H1 (cell line): ENCODE measurements around the gene PDGFRA. TPM values are rescaled to one million over a fixed set of nuclear protein-coding genes. Genes with fewer than 3 reads are reported as not detected.

ENCODE experiments used
- SP1 ChIP-seq: IDR thresholded peaks from 2 replicates; pipeline ENCODE4 v1.6.1; 2011; ENCODE audit warnings: low read depth, low read length
- polyA plus RNA-seq, 7 experiments: library from polyadenylated mRNA; depleted of rRNA in 3 of 7; stranded (reverse) in 5 of 7; unstranded in 2 of 7; fragments of >200 nt in 5 of 7; fragments of 200-250 nt in 2 of 7; gene quantifications; 1 replicate in 5 of 7; 2 replicates in 1 of 7; 4 replicates in 1 of 7; pipeline versions ENCODE4 v1.2.1 to v1.2.3, GENCODE V29; 2011 to 2013; ENCODE audit warnings: missing spikeins in 2 of 7, mixed read lengths in 2 of 7
- total RNA-seq: library from RNA; stranded (reverse); fragmentation: NEBNext Ultra II Directional; extraction: Animal tissue kit (Norgen Biotek cat#: 25700); gene quantifications from 2 replicates; pipeline ENCODE4 v1.2.1, GENCODE V29; 2021
- TF ChIP-seq, protein P1 (sequence below): IDR thresholded peaks from 2 replicates; pipeline ENCODE4 v1.6.1; 2012; ENCODE audit warnings: inconsistent platforms

PDGFRA gene
- total and polyA plus RNA-seq, 2 of the 8 experiments (the other 6 are each of a cell fraction or from before 2014, with no cell fraction given) = 1.4 to 3.4 TPM

GRCh38 chr4:54296548-54297203 lies 67.6 kb downstream of the PDGFRA start (continued):
- no peak for TF ChIP-seq SP1
- TF ChIP-seq, protein P1, sequence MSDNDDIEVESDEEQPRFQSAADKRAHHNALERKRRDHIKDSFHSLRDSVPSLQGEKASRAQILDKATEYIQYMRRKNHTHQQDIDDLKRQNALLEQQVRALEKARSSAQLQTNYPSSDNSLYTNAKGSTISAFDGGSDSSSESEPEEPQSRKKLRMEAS = no peak
